Endodermal cell (in vitro differentiated cells): ENCODE measurements around the gene ORAI1. TPM values are rescaled to one million over a fixed set of nuclear protein-coding genes. Genes with fewer than 3 reads are reported as not detected.

Source experiments
- DNase-seq: peaks from one replicate; pipeline ENCODE4 v3.0.0-alpha.2; 2017
- H3K27ac ChIP-seq: 2 replicates; pipeline ENCODE4 v1.5.1; 2013; ENCODE audit warnings: mild to moderate bottlenecking, low read depth, low read length, moderate library complexity
- H3K27me3 ChIP-seq: 2 replicates; pipeline ENCODE4 v1.6.1; 2013; ENCODE audit warnings: mild to moderate bottlenecking, low read length, moderate library complexity; ENCODE audit not compliant: insufficient read depth, control insufficient read depth, poor library complexity, severe bottlenecking
- H3K36me3 ChIP-seq: 2 replicates; pipeline ENCODE4 v1.7.0; 2013; ENCODE audit warnings: mild to moderate bottlenecking, low read length, moderate library complexity; ENCODE audit not compliant: control insufficient read depth, insufficient read depth
- H3K4me1 ChIP-seq: one replicate; pipeline ENCODE4 v1.7.0; 2013; ENCODE audit warnings: low read length; ENCODE audit not compliant: control insufficient read depth, insufficient read depth
- H3K4me3 ChIP-seq: 2 replicates; pipeline ENCODE4 v1.5.1; 2013; ENCODE audit warnings: mild to moderate bottlenecking, low read length, moderate library complexity
- H3K9ac ChIP-seq: 2 replicates; pipeline ENCODE4 v1.6.1; 2013; ENCODE audit warnings: mild to moderate bottlenecking, low read length, moderate library complexity; ENCODE audit not compliant: poor library complexity, severe bottlenecking; ENCODE audit errors: extremely low read depth
- H3K9me3 ChIP-seq: 2 replicates; pipeline ENCODE4 v1.6.1; 2013; ENCODE audit warnings: mild to moderate bottlenecking, low read length, moderate library complexity; ENCODE audit not compliant: control insufficient read depth
- H3K27ac Mint-ChIP-seq: 2 replicates; pipeline ENCODE4 v1.8.0; 2020; ENCODE audit warnings: mixed read lengths
- H3K27me3 Mint-ChIP-seq: 2 replicates; pipeline ENCODE4 v1.8.0; 2021; ENCODE audit warnings: mild to moderate bottlenecking, mixed read lengths; ENCODE audit not compliant: insufficient read depth
- H3K36me3 Mint-ChIP-seq: 2 replicates; pipeline ENCODE4 v1.8.0; 2020; ENCODE audit warnings: low read depth, mixed read lengths
- H3K4me1 Mint-ChIP-seq: 2 replicates; pipeline ENCODE4 v1.8.0; 2020; ENCODE audit warnings: mixed read lengths
- H3K4me3 Mint-ChIP-seq: 2 replicates; pipeline ENCODE4 v1.8.0; 2020; ENCODE audit warnings: mild to moderate bottlenecking, moderate library complexity, mixed read lengths
- H3K9me3 Mint-ChIP-seq: 2 replicates; pipeline ENCODE4 v1.8.0; 2020; ENCODE audit warnings: mild to moderate bottlenecking, mixed read lengths
- CTCF ChIP-seq: fragments of 200-600 bp; sonication (generic); conservative IDR thresholded peaks from 2 replicates; pipeline ENCODE4 v1.5.0; 2021; ENCODE audit warnings: antibody characterized with exemption, mild to moderate bottlenecking
- WGBS, 2 experiments: methylation state at CpG; one replicate each; pipeline versions ENCODE4 v1.1.5 to v1.1.7; 2013; ENCODE audit warnings: missing lambda C conversion rate in 2 of 2, mixed read lengths in 1 of 2; ENCODE audit not compliant: insufficient coverage in 1 of 2, insufficient read length in 1 of 2; 5-methylcytosine and 5-hydroxymethylcytosine counted together
- total RNA-seq, 2 donors: library from RNA; stranded (reverse); fragmentation: NEBNext Ultra II Directional in 1 of 2; extraction: Animal tissue kit (Norgen Biotek cat#: 25700) in 1 of 2; gene quantifications; 2 replicates in 1 of 2; 3 replicates in 1 of 2; pipeline ENCODE4 v1.2.1, GENCODE V29; 2021

The ORAI1 gene
- total RNA-seq, 2 donors from 2014 or later = 35.3 to 39.2 TPM

GRCh38 chr12:121577443-121578180, 48.7 kb upstream of the ORAI1 start:
- Mint-ChIP-seq H3K27me3 (no peaks in the 10 kb centered on the region), H3K27ac (peak overlapping the region; percentile 98), H3K4me1 (peaks cover 32% of the 10 kb centered on the region), H3K4me3 (peak overlapping the region; percentile 72), H3K9me3 (no peaks in the 10 kb centered on the region), H3K36me3 (peaks cover 33% of the 10 kb centered on the region)
- 5 to 24% methylated on average over 3 to 10 of the region's 10 CpGs for WGBS, 2 experiments
- peak overlapping the region; percentile 86 for H3K27ac ChIP-seq
- TF ChIP-seq CTCF = no peak
- H3K36me3 ChIP-seq = peaks cover 29% of the 10 kb centered on the region
- H3K4me1 ChIP-seq = peaks cover 9% of the 10 kb centered on the region
- peak overlapping the region; percentile 85 for H3K4me3 ChIP-seq
- no peaks in the 10 kb centered on the region for H3K9me3 ChIP-seq
- peak; percentile 92 for DNase-seq
- peak overlapping the region; percentile 97 for H3K9ac ChIP-seq
- no peaks in the 10 kb centered on the region for H3K27me3 ChIP-seq

- peaks cover 38% of the 10 kb centered on the region for H3K4me1 Mint-ChIP-seq
- H3K27ac ChIP-seq = peak overlapping the region; percentile 86
- no peaks in the 10 kb centered on the region for H3K27me3 Mint-ChIP-seq
- peaks cover 9% of the 10 kb centered on the region for H3K4me1 ChIP-seq
- H3K27me3 ChIP-seq = no peaks in the 10 kb centered on the region
- no peaks in the 10 kb centered on the region for H3K9me3 ChIP-seq
- WGBS, 2 experiments = 0% methylated on average over 30 to 77 of the region's 77 CpGs
- peak overlapping the region; percentile 72 for H3K4me3 Mint-ChIP-seq
- peak overlapping the region; percentile 97 for H3K9ac ChIP-seq
- no peak for TF ChIP-seq CTCF
- no peaks in the 10 kb centered on the region for H3K9me3 Mint-ChIP-seq
- peak overlapping the region; percentile 98 for H3K27ac Mint-ChIP-seq
- DNase-seq = peak; percentile 89
- H3K4me3 ChIP-seq = peak overlapping the region; percentile 85
- peaks cover 27% of the 10 kb centered on the region for H3K36me3 Mint-ChIP-seq
- H3K36me3 ChIP-seq = peaks cover 25% of the 10 kb centered on the region
Observed at GRCh38 chr12:121578230-121579189, 47.8 kb upstream of the ORAI1 start.

- H3K4me3 ChIP-seq = peak overlapping the region; percentile 85
- Mint-ChIP-seq H3K27ac (peak overlapping the region; percentile 99), H3K9me3 (no peaks in the 10 kb centered on the region), H3K4me3 (peak overlapping the region; percentile 72), H3K27me3 (no peaks in the 10 kb centered on the region), H3K4me1 (peaks cover 40% of the 10 kb centered on the region), H3K36me3 (peaks cover 20% of the 10 kb centered on the region)
- no peak for TF ChIP-seq CTCF
- peak overlapping the region; percentile 85 for H3K27ac ChIP-seq
- WGBS, 2 experiments = 0% methylated on average over 26 to 52 of the region's 53 CpGs
- no peaks in the 10 kb centered on the region for H3K27me3 ChIP-seq
- H3K4me1 ChIP-seq = peaks cover 14% of the 10 kb centered on the region
- peak; percentile 81 for DNase-seq
- peak overlapping the region; percentile 97 for H3K9ac ChIP-seq
- no peaks in the 10 kb centered on the region for H3K9me3 ChIP-seq
- H3K36me3 ChIP-seq = peaks cover 18% of the 10 kb centered on the region
Observed at GRCh38 chr12:121579190-121579791, 47.0 kb upstream of the ORAI1 start.
